ENCODE measurements around the gene PODN. TPM values are rescaled to one million over a fixed set of nuclear protein-coding genes. Genes with fewer than 3 reads are reported as not detected.

PODN gene
- total RNA-seq, 1 experiment from 2014 or later: 0.17 TPM

DNA sequence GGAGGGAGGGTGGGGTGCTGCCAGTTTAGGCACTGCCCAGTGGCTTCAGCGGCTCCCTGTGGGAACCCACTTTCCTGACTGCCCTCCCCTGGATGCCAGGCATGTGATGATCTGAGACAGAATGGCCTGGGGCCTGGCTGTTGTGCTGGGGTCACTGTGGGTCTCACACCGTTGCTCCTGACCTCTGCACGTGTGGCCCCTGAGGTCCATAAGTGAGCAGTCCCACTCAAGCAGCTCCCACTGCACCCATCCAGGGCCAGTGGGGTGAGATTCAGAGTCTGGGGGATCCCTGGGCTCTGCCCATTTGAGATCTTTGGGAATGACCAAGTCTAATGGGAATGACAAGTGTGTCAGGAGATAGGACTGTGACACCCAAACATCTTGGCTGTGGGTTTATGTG is 18.0 kb downstream of the PODN start:
- no peaks in the 10 kb centered on the region for H4K20me1 ChIP-seq (ENCODE audit: control insufficient read depth, insufficient read depth, insufficient read length)
- no peak overlapping the region for H3K4me2 ChIP-seq (ENCODE audit: insufficient read depth, insufficient read length, low read length)
- peaks cover 11 to 33% of the 10 kb centered on the region in 2 experiments for H3K4me1 Mint-ChIP-seq
- H3K27ac Mint-ChIP-seq: no peak overlapping the region
- TF ChIP-seq, protein P1, sequence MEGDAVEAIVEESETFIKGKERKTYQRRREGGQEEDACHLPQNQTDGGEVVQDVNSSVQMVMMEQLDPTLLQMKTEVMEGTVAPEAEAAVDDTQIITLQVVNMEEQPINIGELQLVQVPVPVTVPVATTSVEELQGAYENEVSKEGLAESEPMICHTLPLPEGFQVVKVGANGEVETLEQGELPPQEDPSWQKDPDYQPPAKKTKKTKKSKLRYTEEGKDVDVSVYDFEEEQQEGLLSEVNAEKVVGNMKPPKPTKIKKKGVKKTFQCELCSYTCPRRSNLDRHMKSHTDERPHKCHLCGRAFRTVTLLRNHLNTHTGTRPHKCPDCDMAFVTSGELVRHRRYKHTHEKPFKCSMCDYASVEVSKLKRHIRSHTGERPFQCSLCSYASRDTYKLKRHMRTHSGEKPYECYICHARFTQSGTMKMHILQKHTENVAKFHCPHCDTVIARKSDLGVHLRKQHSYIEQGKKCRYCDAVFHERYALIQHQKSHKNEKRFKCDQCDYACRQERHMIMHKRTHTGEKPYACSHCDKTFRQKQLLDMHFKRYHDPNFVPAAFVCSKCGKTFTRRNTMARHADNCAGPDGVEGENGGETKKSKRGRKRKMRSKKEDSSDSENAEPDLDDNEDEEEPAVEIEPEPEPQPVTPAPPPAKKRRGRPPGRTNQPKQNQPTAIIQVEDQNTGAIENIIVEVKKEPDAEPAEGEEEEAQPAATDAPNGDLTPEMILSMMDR (conservative IDR thresholded peaks at IDR 0.05): no peak
- WGBS (ENCODE audit: extremely low coverage, insufficient read length, low lambda C conversion rate): no CpG with 5 or more reads among the region's 3 CpGs
- no peak overlapping the region for H2BK120ac ChIP-seq (ENCODE audit: low read depth, low read length, poor library complexity, severe bottlenecking)
- H3K79me1 ChIP-seq (ENCODE audit: insufficient read depth, low read depth, low read length, poor library complexity, severe bottlenecking): no peaks in the 10 kb centered on the region
- H3K56ac ChIP-seq (ENCODE audit: insufficient read length, low read depth, low read length): no peak overlapping the region
- H3K14ac ChIP-seq (ENCODE audit: insufficient read depth, low read length): no peak overlapping the region
- no peaks in the 10 kb centered on the region for H3K79me2 ChIP-seq (ENCODE audit: insufficient read depth, low read length)
- H4K8ac ChIP-seq (replicated peaks; ENCODE audit: insufficient read length, low read depth, low read length): no peak overlapping the region
- H3K9ac ChIP-seq (ENCODE audit: extremely low read depth, insufficient read length, low read length): no peak overlapping the region
- H2BK5ac ChIP-seq (ENCODE audit: insufficient read length, low read length): no peak overlapping the region
- H2BK15ac ChIP-seq (ENCODE audit: low read depth, low read length): no peak overlapping the region
- H3T11ph ChIP-seq (ENCODE audit: low read length): no peak overlapping the region
- no peak overlapping the region for H2BK20ac ChIP-seq (ENCODE audit: low read depth, low read length, poor library complexity, severe bottlenecking)
- no peak overlapping the region for H3K4ac ChIP-seq (ENCODE audit: low read depth, low read length)
- no peak overlapping the region for H2AK5ac ChIP-seq (ENCODE audit: insufficient read length, low read length)
- peaks cover 6% of the 10 kb centered on the region; the same call in 1 of the 2 replicates for H3K4me1 ChIP-seq (ENCODE audit: insufficient read depth, low read length)
- no peak overlapping the region for H4K91ac ChIP-seq (ENCODE audit: insufficient read length, low read depth, low read length)
- H3K9me3 Mint-ChIP-seq: no peaks in the 10 kb centered on the region
- no peaks in the 10 kb centered on the region for H3K27me3 ChIP-seq (ENCODE audit: insufficient read depth, low read length)
- no peak for DNase-seq
- peaks cover 6% of the 10 kb centered on the region for H3K27me3 Mint-ChIP-seq (ENCODE audit: low read depth)
- H3K27ac ChIP-seq (ENCODE audit: insufficient read length, low read depth, low read length): no peak overlapping the region
- H2AFZ ChIP-seq (ENCODE audit: low read length): no peak overlapping the region
- no peaks in the 10 kb centered on the region; a peak in 1 of 7 replicates for H3K36me3 Mint-ChIP-seq (ENCODE audit: insufficient read depth in 1 of 3, low read depth in 3 of 3)
- no peak overlapping the region for H3K4me3 Mint-ChIP-seq
- no peak overlapping the region for H2BK12ac ChIP-seq (ENCODE audit: insufficient read length, low read depth, low read length)
- peaks cover 3% of the 10 kb centered on the region for H3K23me2 ChIP-seq (ENCODE audit: insufficient read length, low read depth, low read length, poor library complexity, severe bottlenecking)
- no peak overlapping the region for H3K18ac ChIP-seq (ENCODE audit: insufficient read length, low read depth, low read length)
- H3K23ac ChIP-seq (ENCODE audit: insufficient read length, low read depth, low read length): no peak overlapping the region
- H4K5ac ChIP-seq (ENCODE audit: insufficient read length, low read depth, low read length): no peak overlapping the region
- H3K9me3 ChIP-seq (ENCODE audit: control insufficient read depth, low read depth, low read length): no peaks in the 10 kb centered on the region

Data from H9 (cell line).